Measurements from ENCODE around the gene BTNL2. TPM values are rescaled to one million over a fixed set of nuclear protein-coding genes. Genes with fewer than 3 reads are reported as not detected.

The BTNL2 gene
- total RNA-seq, 1 donor from 2014 or later: not detected

DNA sequence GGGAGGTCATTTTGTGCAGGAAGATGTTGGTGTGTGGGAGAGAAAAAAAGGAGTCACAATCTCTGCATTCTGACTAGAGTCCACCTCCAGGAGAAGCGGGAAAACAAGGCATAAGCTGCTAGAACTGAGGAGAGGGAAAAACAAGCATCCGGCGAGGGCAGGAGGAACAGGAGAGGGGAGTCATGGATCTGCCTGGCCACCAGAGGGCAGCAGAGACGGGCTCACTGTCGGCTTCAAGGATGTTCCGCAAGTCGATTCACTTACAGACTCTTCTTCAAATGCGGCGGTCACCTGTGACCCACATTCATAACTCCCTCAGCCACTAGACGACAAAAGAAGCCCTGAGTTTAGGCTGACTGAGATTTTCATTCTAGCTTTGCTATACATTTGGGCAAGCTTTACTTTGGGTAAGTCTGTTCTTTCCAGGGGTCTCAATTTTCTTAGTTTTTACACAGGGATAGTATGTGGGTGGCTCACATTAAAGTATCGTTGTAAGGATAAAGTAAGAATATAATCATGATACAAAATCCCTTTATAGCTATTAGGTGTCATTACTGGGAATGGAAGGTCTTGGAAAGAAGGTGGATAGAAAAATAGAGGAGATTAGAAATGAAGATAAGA lies 6.6 kb upstream of the BTNL2 start:
- H3K27me3 Mint-ChIP-seq: peaks cover 56% of the 10 kb centered on the region
- TF ChIP-seq, protein P1, sequence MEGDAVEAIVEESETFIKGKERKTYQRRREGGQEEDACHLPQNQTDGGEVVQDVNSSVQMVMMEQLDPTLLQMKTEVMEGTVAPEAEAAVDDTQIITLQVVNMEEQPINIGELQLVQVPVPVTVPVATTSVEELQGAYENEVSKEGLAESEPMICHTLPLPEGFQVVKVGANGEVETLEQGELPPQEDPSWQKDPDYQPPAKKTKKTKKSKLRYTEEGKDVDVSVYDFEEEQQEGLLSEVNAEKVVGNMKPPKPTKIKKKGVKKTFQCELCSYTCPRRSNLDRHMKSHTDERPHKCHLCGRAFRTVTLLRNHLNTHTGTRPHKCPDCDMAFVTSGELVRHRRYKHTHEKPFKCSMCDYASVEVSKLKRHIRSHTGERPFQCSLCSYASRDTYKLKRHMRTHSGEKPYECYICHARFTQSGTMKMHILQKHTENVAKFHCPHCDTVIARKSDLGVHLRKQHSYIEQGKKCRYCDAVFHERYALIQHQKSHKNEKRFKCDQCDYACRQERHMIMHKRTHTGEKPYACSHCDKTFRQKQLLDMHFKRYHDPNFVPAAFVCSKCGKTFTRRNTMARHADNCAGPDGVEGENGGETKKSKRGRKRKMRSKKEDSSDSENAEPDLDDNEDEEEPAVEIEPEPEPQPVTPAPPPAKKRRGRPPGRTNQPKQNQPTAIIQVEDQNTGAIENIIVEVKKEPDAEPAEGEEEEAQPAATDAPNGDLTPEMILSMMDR (IDR thresholded peaks at IDR 0.05; ENCODE audit: unreplicated experiment): peak; percentile 97
- no peaks in the 10 kb centered on the region for H3K36me3 Mint-ChIP-seq (ENCODE audit: insufficient read depth)
- H3K4me3 Mint-ChIP-seq (ENCODE audit: low read depth): no peak overlapping the region
- H3K27ac Mint-ChIP-seq: no peak overlapping the region
- peak; percentile 74 for DNase-seq (ENCODE audit: low spot score, unreplicated experiment)
- H3K4me1 Mint-ChIP-seq (ENCODE audit: low read depth): peaks cover 2% of the 10 kb centered on the region
- H3K9me3 Mint-ChIP-seq (ENCODE audit: low read depth): no peaks in the 10 kb centered on the region

DNA sequence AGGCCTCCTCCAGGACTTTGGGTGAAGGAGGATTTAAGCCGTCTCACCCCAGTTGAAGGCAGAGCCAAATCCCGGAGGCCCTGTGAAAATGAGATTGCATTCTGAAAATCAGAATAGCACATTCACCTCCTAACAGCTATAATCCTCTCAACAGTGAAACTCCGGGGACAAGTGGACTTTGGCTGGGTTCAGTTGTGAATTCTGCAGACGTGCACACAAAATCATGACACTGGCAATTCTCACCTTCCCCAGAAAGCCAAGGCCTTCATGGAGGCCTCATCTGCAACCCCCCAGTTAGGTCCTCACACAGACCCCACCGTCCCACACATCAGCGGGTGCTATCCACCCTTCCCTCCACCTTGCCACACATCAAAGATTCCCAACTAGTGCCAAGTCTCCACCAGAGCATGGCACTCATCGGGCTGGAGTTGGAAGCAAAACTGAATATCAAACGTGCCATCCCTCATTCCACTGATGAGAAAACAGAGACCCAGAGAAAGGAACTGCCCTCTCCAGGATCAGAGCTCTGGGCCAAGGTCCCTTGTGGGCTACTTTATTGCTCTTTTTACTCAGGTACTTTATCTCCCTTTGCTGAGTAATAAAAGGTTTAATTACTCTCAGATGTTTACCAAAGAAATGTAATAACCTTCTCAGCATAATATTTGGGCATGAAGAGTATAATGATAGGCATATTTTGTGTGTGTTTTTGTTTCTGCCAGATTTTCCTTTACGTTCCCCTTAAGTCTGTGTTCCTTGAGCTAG lies 4.8 kb upstream of the BTNL2 start:
- DNase-seq (ENCODE audit: low spot score, unreplicated experiment): no peak
- Mint-ChIP-seq H3K4me1 (ENCODE audit: low read depth) (peaks cover 2% of the 10 kb centered on the region), H3K4me3 (ENCODE audit: low read depth) (no peak overlapping the region), H3K36me3 (ENCODE audit: insufficient read depth) (no peaks in the 10 kb centered on the region), H3K27ac (no peak overlapping the region), H3K9me3 (ENCODE audit: low read depth) (no peaks in the 10 kb centered on the region), H3K27me3 (peaks cover 63% of the 10 kb centered on the region)
- TF ChIP-seq, protein P1 (IDR thresholded peaks at IDR 0.05; ENCODE audit: unreplicated experiment): no peak

DNA sequence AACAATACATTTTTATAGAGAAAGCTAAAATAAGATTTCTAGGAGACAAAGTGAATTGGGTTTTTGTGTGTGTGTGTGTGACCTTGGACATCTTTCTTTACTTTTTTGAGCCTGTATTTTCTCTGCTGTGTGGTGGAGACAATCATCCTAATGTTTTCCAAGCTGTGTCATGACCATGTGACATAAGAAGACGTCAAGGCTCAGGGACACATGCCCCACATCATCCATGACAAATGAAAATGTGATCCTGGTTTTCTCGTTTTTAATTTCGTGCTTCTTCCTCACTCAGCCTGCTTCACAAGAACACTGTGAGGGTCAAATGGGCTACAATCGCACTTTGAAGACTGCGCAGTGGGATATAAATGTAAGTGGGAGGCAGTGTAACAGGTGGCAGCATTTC lies 3.9 kb upstream of the BTNL2 start:
- no peaks in the 10 kb centered on the region for H3K36me3 Mint-ChIP-seq (ENCODE audit: insufficient read depth)
- DNase-seq (ENCODE audit: low spot score, unreplicated experiment): no peak
- peaks cover 2% of the 10 kb centered on the region for H3K4me1 Mint-ChIP-seq (ENCODE audit: low read depth)
- TF ChIP-seq, protein P1 (IDR thresholded peaks at IDR 0.05; ENCODE audit: unreplicated experiment): no peak
- H3K27me3 Mint-ChIP-seq: peaks cover 58% of the 10 kb centered on the region
- H3K27ac Mint-ChIP-seq: no peak overlapping the region
- no peaks in the 10 kb centered on the region for H3K9me3 Mint-ChIP-seq (ENCODE audit: low read depth)
- no peak overlapping the region for H3K4me3 Mint-ChIP-seq (ENCODE audit: low read depth)

DNA sequence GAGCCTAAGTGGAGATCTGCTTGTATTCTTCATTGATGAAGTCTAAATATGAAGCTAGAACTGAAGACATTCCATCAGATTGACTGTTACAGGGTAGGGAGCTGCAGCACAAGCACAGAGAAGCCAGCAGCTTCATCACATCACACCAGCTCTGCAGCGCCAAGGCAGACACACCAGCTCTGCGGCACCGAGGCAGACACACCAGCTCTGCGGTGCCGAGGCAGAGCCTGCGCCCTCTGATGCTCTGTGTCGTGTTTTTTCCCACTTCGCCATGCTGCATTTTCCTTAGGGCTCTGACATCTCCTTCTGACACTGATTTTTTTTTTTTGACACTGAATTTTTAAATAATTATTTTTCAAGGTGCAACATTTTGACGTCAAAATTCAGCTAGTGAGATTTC lies 784 bp downstream of the BTNL2 start:
- Mint-ChIP-seq H3K36me3 (ENCODE audit: insufficient read depth) (no peaks in the 10 kb centered on the region), H3K4me1 (ENCODE audit: low read depth) (no peaks in the 10 kb centered on the region), H3K27me3 (peaks cover 40% of the 10 kb centered on the region), H3K9me3 (ENCODE audit: low read depth) (no peaks in the 10 kb centered on the region), H3K4me3 (ENCODE audit: low read depth) (no peak overlapping the region), H3K27ac (no peak overlapping the region)
- DNase-seq (ENCODE audit: low spot score, unreplicated experiment): no peak
- TF ChIP-seq, protein P1 (IDR thresholded peaks at IDR 0.05; ENCODE audit: unreplicated experiment): no peak

- Mint-ChIP-seq H3K4me3 (ENCODE audit: low read depth) (no peak overlapping the region), H3K9me3 (ENCODE audit: low read depth) (no peaks in the 10 kb centered on the region), H3K27me3 (peaks cover 38% of the 10 kb centered on the region), H3K4me1 (ENCODE audit: low read depth) (no peaks in the 10 kb centered on the region), H3K36me3 (ENCODE audit: insufficient read depth) (no peaks in the 10 kb centered on the region), H3K27ac (no peak overlapping the region)
- DNase-seq (ENCODE audit: low spot score, unreplicated experiment): no peak
- TF ChIP-seq, protein P1 (IDR thresholded peaks at IDR 0.05; ENCODE audit: unreplicated experiment): no peak
Measured at GRCh38 chr6:32405656-32406055, 1.3 kb downstream of the BTNL2 start.
